Epithelial cell of esophagus (primary cell): ENCODE data around the gene OTOP2.
A peak's percentile ranks its signal among the peaks of the same experiment; 100 is the strongest.

Experiments
- DNase-seq: peaks from one replicate; pipeline ENCODE4 v3.0.0; 2010; ENCODE audit warnings: low read depth
- H3K4me3 ChIP-seq: 2 replicates; pipeline ENCODE4 v1.5.1; 2011; ENCODE audit warnings: mild to moderate bottlenecking, low read length, control low read depth
- TF ChIP-seq, protein P1 (sequence below): IDR thresholded peaks from 2 replicates; pipeline ENCODE4 v1.5.1; 2011; ENCODE audit warnings: low read depth, mild to moderate bottlenecking, low read length, control low read depth, inconsistent platforms; ENCODE audit not compliant: insufficient read depth; ENCODE audit errors: missing control alignments

The OTOP2 gene

DNA sequence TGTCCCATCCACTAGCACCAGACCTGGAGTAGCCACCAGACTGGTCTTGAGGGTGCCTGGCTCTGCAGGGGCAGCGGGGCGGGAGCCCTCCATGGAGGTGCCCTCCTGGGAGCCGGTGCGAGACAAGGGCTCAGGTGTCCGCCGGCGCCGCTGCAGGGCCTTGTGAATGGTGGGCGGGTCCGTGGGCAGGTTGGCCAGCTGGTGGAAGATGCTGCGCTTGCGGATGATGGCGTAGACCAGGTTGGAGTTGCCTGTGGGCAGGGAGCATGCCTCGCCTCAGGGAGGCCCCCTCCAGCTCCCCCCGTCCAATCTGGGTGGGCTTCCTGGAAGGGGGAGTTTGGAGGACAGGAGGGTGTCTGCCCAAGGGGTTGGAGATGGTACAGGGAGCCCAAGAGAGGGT is 30.0 kb downstream of the OTOP2 start:
- TF ChIP-seq, protein P1, sequence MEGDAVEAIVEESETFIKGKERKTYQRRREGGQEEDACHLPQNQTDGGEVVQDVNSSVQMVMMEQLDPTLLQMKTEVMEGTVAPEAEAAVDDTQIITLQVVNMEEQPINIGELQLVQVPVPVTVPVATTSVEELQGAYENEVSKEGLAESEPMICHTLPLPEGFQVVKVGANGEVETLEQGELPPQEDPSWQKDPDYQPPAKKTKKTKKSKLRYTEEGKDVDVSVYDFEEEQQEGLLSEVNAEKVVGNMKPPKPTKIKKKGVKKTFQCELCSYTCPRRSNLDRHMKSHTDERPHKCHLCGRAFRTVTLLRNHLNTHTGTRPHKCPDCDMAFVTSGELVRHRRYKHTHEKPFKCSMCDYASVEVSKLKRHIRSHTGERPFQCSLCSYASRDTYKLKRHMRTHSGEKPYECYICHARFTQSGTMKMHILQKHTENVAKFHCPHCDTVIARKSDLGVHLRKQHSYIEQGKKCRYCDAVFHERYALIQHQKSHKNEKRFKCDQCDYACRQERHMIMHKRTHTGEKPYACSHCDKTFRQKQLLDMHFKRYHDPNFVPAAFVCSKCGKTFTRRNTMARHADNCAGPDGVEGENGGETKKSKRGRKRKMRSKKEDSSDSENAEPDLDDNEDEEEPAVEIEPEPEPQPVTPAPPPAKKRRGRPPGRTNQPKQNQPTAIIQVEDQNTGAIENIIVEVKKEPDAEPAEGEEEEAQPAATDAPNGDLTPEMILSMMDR, result no peak
- DNase-seq, result no peak
- no peak overlapping the region for H3K4me3 ChIP-seq

DNA sequence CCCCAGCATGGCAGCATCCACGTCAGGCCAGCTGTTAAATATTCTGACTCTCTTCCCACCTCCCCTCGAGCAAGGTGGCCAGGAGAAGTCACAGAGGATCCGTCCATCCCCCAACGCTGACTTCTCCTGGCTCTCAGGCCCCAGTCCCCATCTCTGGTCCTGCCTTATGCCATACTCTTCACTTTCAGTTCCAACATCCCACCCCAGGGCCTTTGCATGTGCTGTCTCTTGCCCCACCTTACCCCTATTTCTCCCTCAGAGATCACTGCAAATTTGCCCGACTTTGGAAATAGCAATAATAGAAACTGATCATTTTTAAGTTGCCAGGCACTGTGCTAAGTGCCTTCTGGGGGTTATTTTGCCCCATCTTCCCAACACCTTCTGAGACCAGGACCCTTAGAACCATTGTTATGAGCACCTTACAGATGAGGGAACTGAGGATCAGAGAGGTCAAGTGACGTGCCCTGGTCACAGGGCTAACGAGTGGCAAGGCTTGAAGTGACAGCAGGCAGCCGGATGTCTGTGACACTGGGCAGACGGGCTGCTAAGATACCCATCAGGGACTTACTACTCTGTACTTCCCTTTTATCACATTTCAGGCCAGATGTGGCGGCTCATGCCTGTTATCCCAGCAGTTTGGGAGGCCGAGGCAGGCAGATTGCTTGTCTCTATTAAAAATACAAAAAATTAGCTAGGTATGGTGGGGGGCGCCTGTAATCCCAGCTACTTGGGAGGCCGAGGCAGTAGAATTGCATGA is 30.8 kb downstream of the OTOP2 start:
- TF ChIP-seq, protein P1, result no peak
- no peak overlapping the region for H3K4me3 ChIP-seq
- no peak for DNase-seq

DNA sequence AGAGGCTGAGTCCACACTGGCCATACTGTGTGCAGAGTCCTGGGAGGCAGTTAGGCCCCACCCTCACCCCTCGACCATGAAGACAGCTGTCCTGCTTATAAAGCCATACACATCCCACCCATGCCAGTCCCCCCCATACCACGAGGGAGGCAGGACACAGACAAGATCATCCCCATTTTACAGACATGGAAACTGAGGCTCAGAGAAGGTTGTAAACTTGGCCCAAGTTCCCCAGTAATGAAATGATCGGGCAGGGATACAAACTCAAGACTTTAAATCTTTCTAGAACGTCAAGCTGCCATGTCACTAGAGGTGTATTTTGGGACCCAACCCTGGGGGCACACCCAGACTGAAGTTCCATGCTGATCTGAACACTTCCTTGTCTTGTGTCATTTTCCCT is 32.0 kb downstream of the OTOP2 start:
- TF ChIP-seq, protein P1, result no peak
- no peak for DNase-seq
- no peak overlapping the region for H3K4me3 ChIP-seq

DNA sequence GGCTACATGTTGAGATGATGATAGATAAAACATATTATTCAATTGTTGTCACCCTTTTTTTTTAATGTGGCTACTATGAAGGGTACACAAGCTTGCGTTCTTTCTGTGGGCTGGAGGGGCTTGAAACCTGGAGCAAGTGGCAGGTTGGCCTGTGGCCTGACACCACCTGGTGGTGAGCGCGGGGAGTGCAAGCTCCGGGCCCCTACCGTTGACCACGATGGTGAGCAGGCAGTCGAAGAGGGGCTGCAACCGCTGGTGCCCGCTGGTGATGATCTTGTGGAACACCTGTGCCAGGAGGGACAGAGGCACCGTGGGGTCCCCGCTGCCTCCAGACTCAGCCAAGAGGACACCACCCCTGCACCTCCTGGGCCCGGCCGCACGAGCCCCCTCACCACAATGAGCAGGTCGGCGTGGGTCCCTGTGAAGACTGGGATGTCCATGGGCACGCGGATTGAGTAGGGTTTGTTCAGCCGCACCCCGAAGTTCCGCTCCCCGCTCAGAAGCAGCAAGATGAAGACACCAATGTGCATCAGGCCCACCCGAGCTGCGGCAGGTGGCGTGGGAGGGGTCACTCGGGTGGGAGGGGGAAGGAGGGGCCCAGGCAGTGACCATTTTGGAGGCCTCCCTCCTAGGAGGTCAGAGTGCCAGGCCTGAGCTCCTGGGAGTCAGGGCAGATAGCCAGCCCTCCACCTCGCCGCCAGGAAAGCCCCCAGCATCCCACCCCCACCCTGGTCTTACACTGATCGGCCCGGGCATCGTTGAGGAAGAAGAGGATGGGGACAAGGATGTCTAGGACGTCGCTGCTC is 34.1 kb downstream of the OTOP2 start:
- TF ChIP-seq, protein P1, result peak; percentile 91
- H3K4me3 ChIP-seq, result no peak overlapping the region
- peak; percentile 65 for DNase-seq

DNA sequence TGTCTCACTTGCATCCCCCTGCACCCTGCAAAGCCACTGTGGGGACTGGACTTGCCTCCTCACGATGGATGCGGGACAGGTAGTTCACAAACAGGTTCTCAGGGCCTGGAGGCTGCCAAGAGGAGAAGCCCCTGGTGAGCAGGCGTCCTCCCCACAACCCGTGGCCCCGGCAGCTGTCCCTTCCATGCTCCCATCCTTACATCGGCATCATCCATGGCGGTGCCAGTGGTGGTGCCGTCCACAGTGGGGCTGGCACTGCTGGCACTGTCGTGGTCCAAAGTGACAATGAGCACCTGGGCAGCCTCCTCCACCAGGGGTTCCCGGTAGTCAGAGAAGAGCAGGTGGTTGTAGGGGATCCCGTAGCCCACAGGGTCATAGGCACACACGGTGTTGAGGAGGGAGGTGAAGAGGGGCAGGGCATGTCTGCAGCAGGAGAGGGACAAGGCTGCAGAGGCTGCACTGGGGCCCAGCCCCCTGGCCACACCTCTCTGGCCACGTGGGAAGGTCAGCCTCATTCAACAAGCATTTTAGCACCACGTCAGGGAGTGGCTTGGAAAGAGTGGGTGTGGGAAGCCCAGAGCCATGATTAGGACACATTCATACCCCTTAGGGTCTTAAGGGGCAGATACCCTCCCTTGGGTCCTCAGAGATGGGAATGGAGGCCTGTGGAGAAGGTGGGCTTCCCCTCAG is 35.9 kb downstream of the OTOP2 start:
- no peak overlapping the region for H3K4me3 ChIP-seq
- peak; percentile 70 for DNase-seq
- TF ChIP-seq, protein P1, result no peak

DNA sequence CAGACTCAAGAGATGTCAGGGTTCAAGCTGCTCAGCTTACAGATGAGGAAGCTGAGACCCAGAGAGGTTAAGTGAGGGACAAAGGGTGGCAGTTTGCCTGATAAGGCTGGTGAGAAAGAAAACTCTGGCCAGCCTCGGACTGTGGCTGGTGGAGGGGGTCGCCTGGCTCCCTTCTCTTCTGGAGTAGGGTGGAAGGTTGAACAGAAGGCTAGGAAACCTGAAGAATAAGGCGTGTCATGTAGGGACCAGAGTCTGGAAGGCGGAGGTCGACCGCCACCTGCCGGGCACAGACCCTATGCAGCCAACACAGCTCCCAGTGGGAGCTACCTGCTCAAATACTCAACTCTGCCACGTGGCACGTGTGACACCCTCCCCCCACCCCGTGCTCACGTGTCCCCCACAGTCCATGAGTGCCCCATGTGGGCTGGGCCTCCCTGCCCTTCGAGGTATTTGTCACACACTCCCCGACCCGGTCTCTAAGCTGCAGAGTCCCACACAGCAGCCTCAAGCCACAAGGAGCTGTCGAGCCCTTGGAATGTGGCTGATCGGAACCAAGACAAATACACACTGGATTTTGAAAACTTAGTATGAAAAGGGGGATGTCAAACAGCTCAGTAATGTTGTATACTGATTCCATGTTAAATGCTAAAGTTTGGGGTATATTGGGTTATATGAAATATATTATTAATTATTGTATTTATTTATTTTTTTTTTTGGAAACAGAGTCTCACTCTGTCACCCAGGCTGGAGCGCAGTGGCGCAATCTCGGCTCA is 36.7 kb downstream of the OTOP2 start:
- TF ChIP-seq, protein P1, result peak; percentile 64
- DNase-seq, result peak; percentile 84
- H3K4me3 ChIP-seq, result no peak overlapping the region
